Spleen (tissue), 7 donors: ENCODE data around the gene MON1B.

Experiments
- CTCF ChIP-seq, 11 experiments: fragments of 200-600 bp in 7 of 11; fragments of 450-650 bp in 4 of 11; sonication (generic) in 4 of 11; IDR thresholded peaks in 8 of 11; conservative IDR thresholded peaks in 3 of 11; 1 replicate in 7 of 11; 2 replicates in 4 of 11; pipeline versions ENCODE4 v1.4.0 to v1.8.0; 2016 to 2021; ENCODE audit warnings: antibody characterized with exemption in 11 of 11, inconsistent platforms in 4 of 11, mild to moderate bottlenecking in 1 of 11
- POLR2AphosphoS5 ChIP-seq, 3 donors: sonication (generic); formaldehyde crosslinking; IDR thresholded peaks; one replicate each; pipeline ENCODE4 v1.5.1; 2017; ENCODE audit warnings: antibody characterized with exemption in 3 of 3
- donor health status: DM: no; HTN: no; CAD: no; lungs with moderate emphysema.
- donor health status: DM: no; HTN: no; CAD: no.
- donor health status: DM: no; HTN: no; CAD: no.

GRCh38 chr16:77166726-77167125, 24.3 kb upstream of the MON1B start:
- no peak for TF ChIP-seq POLR2AphosphoS5 (IDR thresholded peaks at IDR 0.05)
- TF ChIP-seq CTCF (IDR thresholded peaks at IDR 0.05 in 8 of 11, conservative IDR thresholded peaks at IDR 0.05 in 3 of 11), result no peak
